GM18858 (cell line): ENCODE measurements around the gene PGM2.
"Not testable (repeated sequence)": the region's sequence is repeated elsewhere in the genome, so short reads cannot be mapped to it uniquely, and the experiment has no call there.

Source experiments
- ATAC-seq: cut with Tn5 transposase; IDR thresholded peaks from one replicate; pipeline ENCODE4 v1.9.1; 2021; ENCODE audit not compliant: unreplicated experiment

The PGM2 gene

GRCh38 chr4:37816719-37817118 lies 9.8 kb upstream of the PGM2 start:
- no peak for ATAC-seq

GRCh38 chr4:37818752-37819151 lies 7.7 kb upstream of the PGM2 start:
- ATAC-seq = no peak

- not testable (repeated sequence) for ATAC-seq
Measured at GRCh38 chr4:37820458-37820857, 6.0 kb upstream of the PGM2 start.

- ATAC-seq = no peak
Measured at GRCh38 chr4:37821953-37822605, 4.4 kb upstream of the PGM2 start.

- not testable (repeated sequence) for ATAC-seq
Measured at GRCh38 chr4:37825501-37825900, 985 bp upstream of the PGM2 start.

GRCh38 chr4:37825968-37826294 lies 555 bp upstream of the PGM2 start:
- ATAC-seq = no peak

GRCh38 chr4:37827030-37827685 lies 672 bp downstream of the PGM2 start:
- peak; percentile 22 for ATAC-seq

- ATAC-seq = no peak
Measured at GRCh38 chr4:37827802-37828321, 1.4 kb downstream of the PGM2 start.

- ATAC-seq = no peak
Measured at GRCh38 chr4:37828843-37829242, 2.4 kb downstream of the PGM2 start.

- no peak for ATAC-seq
Measured at GRCh38 chr4:37830640-37831039, 4.2 kb downstream of the PGM2 start.

GRCh38 chr4:37835031-37835430 lies 8.5 kb downstream of the PGM2 start:
- no peak for ATAC-seq

GRCh38 chr4:37835806-37836205 lies 9.3 kb downstream of the PGM2 start:
- no peak for ATAC-seq

GRCh38 chr4:37836274-37836673 lies 9.8 kb downstream of the PGM2 start:
- no peak for ATAC-seq

GRCh38 chr4:37836838-37837440 lies 10.5 kb downstream of the PGM2 start:
- no peak for ATAC-seq

GRCh38 chr4:37837446-37837845 lies 11.0 kb downstream of the PGM2 start:
- ATAC-seq = no peak

- no peak for ATAC-seq
Measured at GRCh38 chr4:37839426-37839825, 12.9 kb downstream of the PGM2 start.

GRCh38 chr4:37844204-37844603 lies 17.7 kb downstream of the PGM2 start:
- ATAC-seq = no peak

GRCh38 chr4:37845201-37845600 lies 18.7 kb downstream of the PGM2 start:
- ATAC-seq = no peak

GRCh38 chr4:37847311-37847884 lies 20.9 kb downstream of the PGM2 start:
- ATAC-seq = no peak

GRCh38 chr4:37852376-37852775 lies 25.9 kb downstream of the PGM2 start:
- ATAC-seq = no peak

GRCh38 chr4:37858112-37858511 lies 31.6 kb downstream of the PGM2 start:
- ATAC-seq = no peak

- no peak for ATAC-seq
Measured at GRCh38 chr4:37858872-37859271, 32.4 kb downstream of the PGM2 start.
